PC-9 (cell line): Measurements from ENCODE around the gene NOTCH4. TPM values are rescaled to one million over a fixed set of nuclear protein-coding genes. Genes with fewer than 3 reads are reported as not detected.
"Not testable (repeated sequence)": the region's sequence is repeated elsewhere in the genome, so short reads cannot be mapped to it uniquely, and the experiment has no call there.

Experiments used
- BruUV-seq: library from RNA; stranded (reverse); fragments of 400-500 nt; replicated peaks from 2 replicates; lab custom pipeline; 2021; lab: Mats Ljungman, UMichigan
- CTCF ChIA-PET: fragments of 300-600 bp; sonication (Branson Sonifier 250); formaldehyde crosslinking; loops from one replicate; lab custom pipeline; 2022; ENCODE audit warnings: antibody characterized with exemption; lab: Charles Lee
- POLR2A ChIA-PET: fragments of 300-600 bp; sonication (Branson Sonifier 250); formaldehyde crosslinking; loops from one replicate; lab custom pipeline; 2022; ENCODE audit warnings: antibody characterized with exemption; ENCODE audit not compliant: unreplicated experiment; lab: Charles Lee
- DNase-seq, 2 experiments: peaks; one replicate each; pipeline versions ENCODE4 v3.0.0 to v3.0.0-alpha.2; 2015 to 2022; ENCODE audit warnings: mixed read lengths in 1 of 2
- H2AFZ ChIP-seq: fragments of 200-600 bp; sonication (generic); 2 replicates; pipeline ENCODE4 v1.8.1; 2017; ENCODE audit warnings: antibody characterized with exemption
- H3F3A ChIP-seq: fragments of 200-600 bp; sonication (generic); 2 replicates; pipeline ENCODE4 v1.8.1; 2017; ENCODE audit warnings: antibody characterized with exemption, mild to moderate bottlenecking, low read depth; ENCODE audit not compliant: insufficient read depth
- H3K27ac ChIP-seq: fragments of 200-600 bp; sonication (generic); 2 replicates; pipeline ENCODE4 v1.6.1; 2016; ENCODE audit warnings: mixed run types
- H3K27me3 ChIP-seq: fragments of 200-600 bp; sonication (generic); 2 replicates; pipeline ENCODE4 v1.6.1; 2016; ENCODE audit warnings: low read depth, mixed run types; ENCODE audit not compliant: insufficient read depth
- H3K36me3 ChIP-seq: fragments of 200-600 bp; sonication (generic); 2 replicates; pipeline ENCODE4 v1.6.1; 2016; ENCODE audit warnings: low read depth, mixed run types
- H3K4me1 ChIP-seq: fragments of 200-600 bp; sonication (generic); replicated peaks from 2 replicates; pipeline ENCODE4 v1.6.1; 2016; ENCODE audit warnings: mixed run types; ENCODE audit not compliant: insufficient read depth
- H3K4me2 ChIP-seq: fragments of 200-600 bp; sonication (generic); 2 replicates; pipeline ENCODE4 v1.6.1; 2017; ENCODE audit warnings: mixed run types
- H3K4me3 ChIP-seq: fragments of 200-600 bp; sonication (generic); 2 replicates; pipeline ENCODE4 v1.6.1; 2016; ENCODE audit warnings: mixed run types
- H3K79me2 ChIP-seq: fragments of 200-600 bp; sonication (generic); 2 replicates; pipeline ENCODE4 v1.6.1; 2017; ENCODE audit warnings: low read depth, mixed run types
- H3K9me2 ChIP-seq: fragments of 200-600 bp; sonication (generic); 2 replicates; pipeline ENCODE4 v1.8.1; 2017; ENCODE audit warnings: mild to moderate bottlenecking; ENCODE audit not compliant: insufficient read depth
- H3K9me3 ChIP-seq: fragments of 200-600 bp; sonication (generic); 2 replicates; pipeline ENCODE4 v1.8.1; 2016; ENCODE audit warnings: low read depth; ENCODE audit not compliant: insufficient read depth
- H4K20me1 ChIP-seq: fragments of 200-600 bp; sonication (generic); 2 replicates; pipeline ENCODE4 v1.8.1; 2017; ENCODE audit not compliant: insufficient read depth
- EZH2 ChIP-seq: fragments of 200-600 bp; sonication (generic); IDR thresholded peaks from 2 replicates; pipeline ENCODE4 v1.8.0; 2017; ENCODE audit warnings: antibody characterized with exemption, low read depth
- intact Hi-C: fragments of 100-400 bp; cut with micrococcal nuclease; formaldehyde crosslinking; loops from one replicate; pipeline ENCODE4 v1.10.0; 2022; ENCODE audit not compliant: unreplicated experiment
- total RNA-seq: library from RNA; stranded (reverse); gene quantifications from 2 replicates; pipeline ENCODE4 v1.2.3, GENCODE V29; 2021
- TF ChIP-seq, protein P1 (sequence below): fragments of 200-600 bp; sonication (generic); conservative IDR thresholded peaks from 2 replicates; pipeline ENCODE4 v1.6.1; 2017; ENCODE audit warnings: mixed run types, antibody characterized with exemption, mild to moderate bottlenecking, moderate library complexity

The NOTCH4 gene
- total RNA-seq, 1 experiment from 2014 or later, result 1.5 TPM

DNA sequence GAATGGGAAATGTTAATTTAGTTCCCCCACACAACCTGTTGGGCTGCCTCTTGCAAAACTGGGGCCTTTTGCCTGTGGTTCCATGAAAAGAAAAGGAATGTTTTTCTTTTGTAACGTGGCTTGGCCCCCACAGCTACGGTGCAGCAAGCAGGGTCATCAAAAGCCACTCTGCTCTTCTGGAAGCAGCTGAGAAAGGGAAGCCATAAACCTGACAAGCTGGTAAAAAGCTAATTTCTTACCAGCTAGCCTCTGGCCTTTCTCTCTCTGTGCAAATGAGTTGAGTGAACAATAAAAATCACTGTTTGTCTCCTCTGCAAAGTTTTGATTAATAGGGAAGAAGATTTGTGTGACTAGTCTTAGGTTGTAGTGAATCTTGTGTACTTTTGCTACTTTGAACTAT lies 23.5 kb upstream of the NOTCH4 start:
- TF ChIP-seq, protein P1, sequence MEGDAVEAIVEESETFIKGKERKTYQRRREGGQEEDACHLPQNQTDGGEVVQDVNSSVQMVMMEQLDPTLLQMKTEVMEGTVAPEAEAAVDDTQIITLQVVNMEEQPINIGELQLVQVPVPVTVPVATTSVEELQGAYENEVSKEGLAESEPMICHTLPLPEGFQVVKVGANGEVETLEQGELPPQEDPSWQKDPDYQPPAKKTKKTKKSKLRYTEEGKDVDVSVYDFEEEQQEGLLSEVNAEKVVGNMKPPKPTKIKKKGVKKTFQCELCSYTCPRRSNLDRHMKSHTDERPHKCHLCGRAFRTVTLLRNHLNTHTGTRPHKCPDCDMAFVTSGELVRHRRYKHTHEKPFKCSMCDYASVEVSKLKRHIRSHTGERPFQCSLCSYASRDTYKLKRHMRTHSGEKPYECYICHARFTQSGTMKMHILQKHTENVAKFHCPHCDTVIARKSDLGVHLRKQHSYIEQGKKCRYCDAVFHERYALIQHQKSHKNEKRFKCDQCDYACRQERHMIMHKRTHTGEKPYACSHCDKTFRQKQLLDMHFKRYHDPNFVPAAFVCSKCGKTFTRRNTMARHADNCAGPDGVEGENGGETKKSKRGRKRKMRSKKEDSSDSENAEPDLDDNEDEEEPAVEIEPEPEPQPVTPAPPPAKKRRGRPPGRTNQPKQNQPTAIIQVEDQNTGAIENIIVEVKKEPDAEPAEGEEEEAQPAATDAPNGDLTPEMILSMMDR, result no peak
- TF ChIP-seq EZH2, result no peak
- no peak for DNase-seq
- Histone ChIP-seq H3K79me2 (no peaks in the 10 kb centered on the region), H3K4me2 (no peak overlapping the region), H4K20me1 (no peaks in the 10 kb centered on the region), H3K27me3 (peaks cover 25% of the 10 kb centered on the region), H2AFZ (no peak overlapping the region), H3K4me1 (no peaks in the 10 kb centered on the region), H3K4me3 (no peak overlapping the region), H3K36me3 (no peaks in the 10 kb centered on the region), H3K27ac (no peak overlapping the region), H3F3A (no peaks in the 10 kb centered on the region), H3K9me3 (peaks cover 5% of the 10 kb centered on the region; the same call in 1 of the 2 replicates), H3K9me2 (no peaks in the 10 kb centered on the region)
- intact Hi-C loops, result loop anchor here (10.0 kb wide), 1 partner anchor 167 kb away; no protein-coding TSS in a partner anchor
- ChIA-PET POLR2A (no interaction called here), CTCF (no interaction called here)
- no TSS peak for BruUV-seq

DNA sequence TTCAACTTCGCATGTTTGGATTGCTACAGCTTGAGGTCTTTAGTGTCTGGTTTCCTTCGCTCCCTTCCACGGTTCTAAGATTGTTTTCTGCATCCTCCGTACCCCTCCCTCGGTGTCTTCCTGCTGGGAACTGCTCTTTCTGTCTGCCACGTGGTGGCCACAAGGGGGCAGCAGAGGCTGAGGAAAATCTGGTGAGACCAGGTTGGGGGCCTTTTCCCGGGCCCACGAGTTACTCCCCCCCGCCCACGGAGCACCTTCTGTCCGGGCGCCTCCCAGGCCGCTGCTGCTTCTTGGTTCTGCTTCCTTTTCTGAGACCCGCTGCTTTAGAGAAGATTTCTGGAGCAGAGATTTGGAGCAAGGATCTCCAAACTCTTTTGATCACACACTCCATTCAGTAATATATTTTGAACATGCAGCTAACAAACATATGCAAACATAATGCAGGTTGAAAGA lies 21.1 kb upstream of the NOTCH4 start:
- Histone ChIP-seq H3K4me3 (no peak overlapping the region), H3K36me3 (no peaks in the 10 kb centered on the region), H4K20me1 (no peaks in the 10 kb centered on the region), H3K9me2 (no peaks in the 10 kb centered on the region), H2AFZ (peak overlapping the region; percentile 63; the same call in 1 of the 2 replicates), H3K9me3 (peaks cover 5% of the 10 kb centered on the region; the same call in 1 of the 2 replicates), H3F3A (no peaks in the 10 kb centered on the region), H3K4me2 (peak overlapping the region; percentile 10; the same call in 1 of the 2 replicates), H3K27me3 (peaks cover 23% of the 10 kb centered on the region), H3K27ac (no peak overlapping the region), H3K4me1 (no peaks in the 10 kb centered on the region), H3K79me2 (no peaks in the 10 kb centered on the region)
- intact Hi-C loops, result loop anchor here (1.0 to 10.0 kb wide), 3 partner anchors 126 to 456 kb away; no protein-coding TSS in a partner anchor
- peak in 1 of 2 experiments; percentile 71 for DNase-seq
- no TSS peak for BruUV-seq
- TF ChIP-seq, protein P1, result peak; percentile 95
- TF ChIP-seq EZH2, result no peak
- POLR2A ChIA-PET, result interaction anchor here (0.6 kb wide), 1 partner anchor 63 kb away, joined by 3 read pairs; no protein-coding TSS in a partner anchor
- CTCF ChIA-PET, result interaction anchor here (0.5 to 0.6 kb wide), 2 partner anchors 23 to 36 kb away, joined by 3 to 4 read pairs; no protein-coding TSS in a partner anchor

DNA sequence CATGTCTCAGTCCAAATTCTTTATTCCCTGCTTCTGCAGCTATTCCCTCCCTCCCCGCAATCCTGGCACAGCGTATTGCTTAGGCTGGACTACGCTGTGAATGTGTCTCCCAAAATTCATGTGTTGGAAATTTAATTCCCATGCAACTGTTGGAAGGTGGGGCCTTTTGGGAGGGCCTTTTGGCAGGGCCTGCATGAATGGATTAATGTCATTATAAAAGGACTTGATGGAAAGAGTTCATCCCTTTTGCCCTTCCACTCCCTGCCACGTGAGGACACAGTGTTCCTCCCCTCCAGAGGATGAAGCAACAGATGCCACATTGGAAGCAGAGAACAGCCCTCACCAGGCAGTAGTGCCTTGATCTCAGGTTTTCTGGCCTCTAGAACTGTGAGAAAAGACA lies 20.4 kb upstream of the NOTCH4 start:
- H3K4me3 ChIP-seq, result no peak overlapping the region
- no peak for DNase-seq
- no peak overlapping the region for H3K27ac ChIP-seq
- H3K36me3 ChIP-seq, result no peaks in the 10 kb centered on the region
- TF ChIP-seq, protein P1, result no peak
- TF ChIP-seq EZH2, result no peak
- ChIA-PET CTCF (interaction anchor here (0.5 to 0.6 kb wide), 2 partner anchors 23 to 349 kb away, joined by 3 to 4 read pairs; no protein-coding TSS in a partner anchor), POLR2A (no interaction called here)
- H2AFZ ChIP-seq, result no peak overlapping the region
- peaks cover 5% of the 10 kb centered on the region; the same call in 1 of the 2 replicates for H3K9me3 ChIP-seq
- H3K4me1 ChIP-seq, result no peaks in the 10 kb centered on the region
- no TSS peak for BruUV-seq
- no peaks in the 10 kb centered on the region for H3K79me2 ChIP-seq
- no peak overlapping the region for H3K4me2 ChIP-seq
- H3F3A ChIP-seq, result no peaks in the 10 kb centered on the region
- H3K9me2 ChIP-seq, result no peaks in the 10 kb centered on the region
- H3K27me3 ChIP-seq, result peaks cover 29% of the 10 kb centered on the region
- no peaks in the 10 kb centered on the region for H4K20me1 ChIP-seq
- intact Hi-C loops, result loop anchor here (2.0 to 10.0 kb wide), 2 partner anchors 171 to 457 kb away; no protein-coding TSS in a partner anchor

DNA sequence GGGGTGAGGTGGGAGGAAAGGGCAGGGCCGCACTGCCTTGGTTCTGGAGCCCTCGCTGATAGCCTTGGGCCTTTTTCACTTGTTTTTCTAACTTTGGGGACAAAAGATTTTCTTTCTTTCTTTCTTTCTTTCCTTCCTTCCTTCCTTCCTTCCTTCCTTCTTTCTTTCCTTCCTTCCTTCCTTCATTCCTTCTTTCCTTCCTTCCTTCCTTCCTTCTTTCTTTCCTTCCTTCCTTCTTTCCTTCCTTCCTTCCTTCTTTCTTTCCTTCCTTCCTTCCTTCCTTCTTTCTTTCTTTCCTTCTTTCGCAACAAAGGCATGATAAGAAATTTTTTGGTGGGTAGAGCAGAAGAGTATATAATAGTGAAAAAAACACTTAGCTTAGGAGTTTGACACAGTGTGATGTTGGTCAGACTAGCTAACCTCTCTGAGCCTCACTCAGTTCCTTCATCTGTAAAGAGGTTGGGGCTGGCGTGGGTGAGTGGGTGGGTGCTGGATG lies 18.5 kb upstream of the NOTCH4 start:
- CTCF ChIA-PET, H3K27ac ChIP-seq, H3K4me2 ChIP-seq, H3F3A ChIP-seq, H3K4me3 ChIP-seq, H3K9me2 ChIP-seq, H4K20me1 ChIP-seq, DNase-seq, H3K9me3 ChIP-seq, H3K79me2 ChIP-seq, BruUV-seq, H3K36me3 ChIP-seq, H3K4me1 ChIP-seq, H2AFZ ChIP-seq: not testable (repeated sequence)
- peaks cover 31% of the 10 kb centered on the region for H3K27me3 ChIP-seq
- POLR2A ChIA-PET, result interaction anchor here (0.7 kb wide), 1 partner anchor 712 kb away, joined by 4 read pairs; no protein-coding TSS in a partner anchor
- intact Hi-C loops, result loop anchor here (10.0 kb wide), 1 partner anchor 172 kb away; no protein-coding TSS in a partner anchor
